GM12878 (cell line): ENCODE results near the gene PRELID2. TPM values are rescaled to one million over a fixed set of nuclear protein-coding genes. Genes with fewer than 3 reads are reported as not detected.

Source experiments
- ATAC-seq: fragments of 200-7000 bp; cut with Tn5 transposase; 3 replicates; pipeline ENCODE4 v1.9.1; 2020; ENCODE audit warnings: mild to moderate bottlenecking, moderate library complexity
- BruUV-seq: library from RNA; stranded (reverse); fragments of 400-500 nt; replicated peaks from 2 replicates; lab custom pipeline; 2021; lab: Mats Ljungman, UMichigan
- CTCF ChIA-PET: fragments of 300-600 bp; sonication (Branson Sonifier 250); formaldehyde crosslinking; extraction: SDS; loops from one replicate; lab custom pipeline; 2021; ENCODE audit warnings: inconsistent platforms; lab: Yijun Ruan, JAX
- POLR2A ChIA-PET: fragments of 350-600 bp; formaldehyde crosslinking; extraction: SDS; loops from one replicate; lab custom pipeline; 2021; ENCODE audit warnings: inconsistent platforms; lab: Charles Lee
- RAD21 ChIA-PET: fragments of 300-600 bp; sonication (Branson Sonifier 250); formaldehyde crosslinking; loops from one replicate; lab custom pipeline; 2023; ENCODE audit warnings: antibody characterized with exemption; ENCODE audit not compliant: unreplicated experiment; lab: Charles Lee
- SMC1A ChIA-PET: fragments of 300-600 bp; sonication (Branson Sonifier 250); formaldehyde crosslinking; loops from one replicate; lab custom pipeline; 2023; ENCODE audit not compliant: unreplicated experiment, uncharacterized antibody; lab: Charles Lee
- DNase-seq: peaks from one replicate; pipeline ENCODE4 v3.0.0-alpha.2; 2011; ENCODE audit warnings: low read depth, low spot score
- FAIRE-seq: peaks from 3 replicates; lab custom pipeline; 2011; peaks lifted over from hg19 to GRCh38; lab: Jason Lieb, UNC
- H2AFZ ChIP-seq: 2 replicates; pipeline ENCODE4 v1.6.0; 2011; ENCODE audit warnings: low read depth, low read length, control low read depth; ENCODE audit not compliant: control insufficient read depth
- H3K27ac ChIP-seq: 2 replicates; pipeline ENCODE4 v1.5.1; 2011; ENCODE audit warnings: control low read depth; ENCODE audit not compliant: control insufficient read depth, insufficient read depth
- H3K27me3 ChIP-seq, 2 experiments: replicated peaks in 1 of 2; 2 replicates each; pipeline versions ENCODE4 v1.6.0 to v1.6.1; 2011; ENCODE audit warnings: low read length in 1 of 2; ENCODE audit not compliant: control insufficient read depth in 2 of 2, insufficient read depth in 2 of 2
- H3K36me3 ChIP-seq, 2 experiments: 2 replicates each; pipeline ENCODE4 v1.5.1; 2011; ENCODE audit warnings: low read length in 1 of 2; ENCODE audit not compliant: control insufficient read depth in 2 of 2, insufficient read depth in 2 of 2
- H3K4me1 ChIP-seq: 2 replicates; pipeline ENCODE4 v1.6.1; 2011; ENCODE audit warnings: mild to moderate bottlenecking, low read length, moderate library complexity, mixed read lengths; ENCODE audit not compliant: control insufficient read depth, insufficient read depth
- H3K4me2 ChIP-seq: 2 replicates; pipeline ENCODE4 v1.6.0; 2011; ENCODE audit warnings: control low read depth; ENCODE audit not compliant: control insufficient read depth, insufficient read depth
- H3K4me3 ChIP-seq: fragments of 200-600 bp; sonication (generic); 2 replicates; pipeline ENCODE4 v1.5.1; 2016
- H3K79me2 ChIP-seq: 2 replicates; pipeline ENCODE4 v1.6.0; 2011; ENCODE audit warnings: low read length; ENCODE audit not compliant: control insufficient read depth, insufficient read depth
- H3K9ac ChIP-seq: 2 replicates; pipeline ENCODE4 v1.8.0; 2011; ENCODE audit warnings: low read length, control low read depth, mixed read lengths; ENCODE audit not compliant: control insufficient read depth, insufficient read depth
- H3K9me3 ChIP-seq: replicated peaks from 3 replicates; pipeline ENCODE4 v1.5.1; 2011; ENCODE audit warnings: mild to moderate bottlenecking, low read length; ENCODE audit not compliant: control insufficient read depth, insufficient read depth
- H4K20me1 ChIP-seq: 2 replicates; pipeline ENCODE4 v1.6.0; 2011; ENCODE audit not compliant: control insufficient read depth, insufficient read depth
- ATF7 ChIP-seq: fragments of 450-650 bp; IDR thresholded peaks from 2 replicates; pipeline ENCODE4 v1.6.1; 2016; ENCODE audit warnings: low read depth, mild to moderate bottlenecking
- CBFB ChIP-seq: IDR thresholded peaks from 2 replicates; pipeline ENCODE4 v1.6.1; 2016; ENCODE audit warnings: antibody characterized with exemption, low read depth
- CHD4 ChIP-seq: fragments of 200-600 bp; sonication (generic); IDR thresholded peaks from 2 replicates; pipeline ENCODE4 v1.6.1; 2016; ENCODE audit warnings: mild to moderate bottlenecking
- ETV6 ChIP-seq, 2 experiments: fragments of 450-650 bp in 1 of 2; IDR thresholded peaks in 1 of 2; conservative IDR thresholded peaks in 1 of 2; 2 replicates each; pipeline ENCODE4 v1.6.1; 2014; ENCODE audit warnings: antibody characterized with exemption in 1 of 2, borderline replicate concordance in 1 of 2, low read depth in 1 of 2, mild to moderate bottlenecking in 1 of 2, moderate library complexity in 1 of 2
- SMAD1 ChIP-seq: fragments of 450-650 bp; IDR thresholded peaks from 2 replicates; pipeline ENCODE4 v1.6.1; 2018; ENCODE audit warnings: mild to moderate bottlenecking, low read depth; ENCODE audit not compliant: partially characterized antibody
- SRF ChIP-seq, 2 experiments: IDR thresholded peaks; 2 replicates each; pipeline ENCODE4 v1.6.1; 2011; ENCODE audit warnings: low read depth in 2 of 2, low read length in 2 of 2, mild to moderate bottlenecking in 1 of 2, moderate library complexity in 1 of 2
- YY1 ChIP-seq: IDR thresholded peaks from 2 replicates; pipeline ENCODE4 v1.6.1; 2011; ENCODE audit warnings: low read depth, mild to moderate bottlenecking, low read length
- ZBED1 ChIP-seq: IDR thresholded peaks from 2 replicates; pipeline ENCODE4 v1.6.1; 2016; ENCODE audit warnings: borderline replicate concordance
- ZBTB4 ChIP-seq: fragments of 450-650 bp; formaldehyde crosslinking; IDR thresholded peaks from 2 replicates; pipeline ENCODE4 v1.4.0; 2022; ENCODE audit warnings: mild to moderate bottlenecking, moderate library complexity
- ZSCAN29 ChIP-seq: fragments of 450-650 bp; IDR thresholded peaks from 2 replicates; pipeline ENCODE4 v1.6.1; 2017; ENCODE audit warnings: mild to moderate bottlenecking, moderate library complexity
- WGBS: methylation state at CpG from one replicate; pipeline ENCODE4 v1.1.6; 2016; ENCODE audit warnings: low lambda C conversion rate; ENCODE audit not compliant: insufficient replicate concordance, insufficient coverage; ENCODE audit errors: missing lambda C conversion rate; 5-methylcytosine and 5-hydroxymethylcytosine counted together
- in situ Hi-C: fragments of 300-500 bp; cut with MboI; formaldehyde crosslinking; loops from 9 replicates; pipeline ENCODE4 v1.14.3; 2018; ENCODE audit warnings: mixed read lengths
- intact Hi-C: fragments of 100-400 bp; cut with micrococcal nuclease; formaldehyde crosslinking; loops from one replicate; pipeline ENCODE4 v1.14.2; 2022; ENCODE audit not compliant: unreplicated experiment
- polyA plus RNA-seq, 11 experiments: library from polyadenylated mRNA; depleted of rRNA in 4 of 11; unstranded in 6 of 11; stranded (reverse) in 5 of 11; fragments of >200 nt; fragmentation: Nextera tagmentation in 4 of 11; fragmentation: Illumina TruSeq in 1 of 11; extraction: Ambion mirVana in 4 of 11; extraction: Trizol in 1 of 11; gene quantifications; 1 replicate in 1 of 11; 2 replicates in 10 of 11; pipeline versions ENCODE4 v1.2.1 to v1.2.3, GENCODE V29; 2011 to 2016; ENCODE audit warnings: inconsistent platforms in 2 of 11, missing spikeins in 2 of 11, low read depth in 1 of 11
- total RNA-seq, 4 experiments: library from RNA; depleted of rRNA in 3 of 4; stranded (reverse); fragments of >200 nt in 3 of 4; fragmentation: Illumina TruSeq in 1 of 4; extraction: Trizol in 1 of 4; gene quantifications; 2 replicates each; pipeline versions ENCODE4 v1.2.1 to v1.2.3, GENCODE V29; 2013 to 2021
- TF ChIP-seq, protein P1 (sequence below): IDR thresholded peaks from 2 replicates; pipeline ENCODE4 v1.6.1; 2011; ENCODE audit warnings: low read depth, mild to moderate bottlenecking, low read length, moderate library complexity, borderline replicate concordance; ENCODE audit errors: extremely low read depth
- TF ChIP-seq, protein P2 (sequence below): fragments of 450-650 bp; IDR thresholded peaks from 2 replicates; pipeline ENCODE4 v1.6.1; 2014; ENCODE audit warnings: mild to moderate bottlenecking
- TF ChIP-seq, protein P3 (sequence below): IDR thresholded peaks from 2 replicates; pipeline ENCODE4 v1.6.1; 2011; ENCODE audit warnings: mild to moderate bottlenecking, low read depth, low read length, moderate library complexity; ENCODE audit not compliant: insufficient replicate concordance
- TF ChIP-seq, protein P4 (sequence below): fragments of 450-650 bp; IDR thresholded peaks from 2 replicates; pipeline ENCODE4 v1.6.1; 2017; ENCODE audit warnings: antibody characterized with exemption, mild to moderate bottlenecking, moderate library complexity

PRELID2 gene
- total and polyA plus RNA-seq, 10 of the 15 experiments (the other 5 are each of a cell fraction or from before 2014, with no cell fraction given) = 0.07 to 0.31 (median 0.13) TPM; not detected in 5

DNA sequence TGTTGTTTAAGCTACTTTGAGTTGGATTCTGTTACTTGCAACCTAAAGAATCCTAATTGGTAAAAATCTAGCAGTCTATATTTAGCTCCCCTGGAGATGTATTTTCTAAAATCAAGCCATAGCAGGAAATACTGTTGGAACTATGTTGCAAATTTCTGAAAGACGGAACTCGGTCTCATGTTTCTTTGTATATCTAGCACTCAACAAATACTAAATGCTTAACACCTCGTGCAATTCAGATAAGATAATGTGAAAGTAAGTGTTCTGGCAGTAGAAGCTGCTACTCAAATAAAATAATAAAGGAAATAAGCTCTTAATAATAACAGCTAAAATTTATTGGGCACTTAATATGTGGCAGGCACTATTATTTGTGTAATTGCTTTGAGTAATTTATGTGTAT lies 10.9 kb upstream of the PRELID2 start:
- in situ Hi-C loops = no loop called here
- no peak overlapping the region for H2AFZ ChIP-seq
- POLR2A ChIA-PET = no interaction called here
- H3K27me3 ChIP-seq = no peaks in the 10 kb centered on the region
- H4K20me1 ChIP-seq = no peaks in the 10 kb centered on the region
- intact Hi-C loops = no loop called here
- no peaks in the 10 kb centered on the region for H3K36me3 ChIP-seq
- DNase-seq = no peak
- SMC1A ChIA-PET = no interaction called here
- RAD21 ChIA-PET = no interaction called here
- TF ChIP-seq CHD4 = no peak
- no peak for TF ChIP-seq YY1
- TF ChIP-seq SMAD1 = no peak
- no peak for TF ChIP-seq ETV6 (conservative IDR thresholded peaks at IDR 0.05 in 1 of 2, IDR thresholded peaks at IDR 0.05 in 1 of 2; ENCODE audit: borderline replicate concordance in 1 of 2, low read depth in 1 of 2)
- TF ChIP-seq ZSCAN29 = no peak
- no peak for TF ChIP-seq ZBED1
- TF ChIP-seq, protein P1, sequence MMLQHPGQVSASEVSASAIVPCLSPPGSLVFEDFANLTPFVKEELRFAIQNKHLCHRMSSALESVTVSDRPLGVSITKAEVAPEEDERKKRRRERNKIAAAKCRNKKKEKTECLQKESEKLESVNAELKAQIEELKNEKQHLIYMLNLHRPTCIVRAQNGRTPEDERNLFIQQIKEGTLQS = no peak
- TF ChIP-seq, protein P2, sequence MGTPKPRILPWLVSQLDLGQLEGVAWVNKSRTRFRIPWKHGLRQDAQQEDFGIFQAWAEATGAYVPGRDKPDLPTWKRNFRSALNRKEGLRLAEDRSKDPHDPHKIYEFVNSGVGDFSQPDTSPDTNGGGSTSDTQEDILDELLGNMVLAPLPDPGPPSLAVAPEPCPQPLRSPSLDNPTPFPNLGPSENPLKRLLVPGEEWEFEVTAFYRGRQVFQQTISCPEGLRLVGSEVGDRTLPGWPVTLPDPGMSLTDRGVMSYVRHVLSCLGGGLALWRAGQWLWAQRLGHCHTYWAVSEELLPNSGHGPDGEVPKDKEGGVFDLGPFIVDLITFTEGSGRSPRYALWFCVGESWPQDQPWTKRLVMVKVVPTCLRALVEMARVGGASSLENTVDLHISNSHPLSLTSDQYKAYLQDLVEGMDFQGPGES = no peak
- TF ChIP-seq, protein P3, sequence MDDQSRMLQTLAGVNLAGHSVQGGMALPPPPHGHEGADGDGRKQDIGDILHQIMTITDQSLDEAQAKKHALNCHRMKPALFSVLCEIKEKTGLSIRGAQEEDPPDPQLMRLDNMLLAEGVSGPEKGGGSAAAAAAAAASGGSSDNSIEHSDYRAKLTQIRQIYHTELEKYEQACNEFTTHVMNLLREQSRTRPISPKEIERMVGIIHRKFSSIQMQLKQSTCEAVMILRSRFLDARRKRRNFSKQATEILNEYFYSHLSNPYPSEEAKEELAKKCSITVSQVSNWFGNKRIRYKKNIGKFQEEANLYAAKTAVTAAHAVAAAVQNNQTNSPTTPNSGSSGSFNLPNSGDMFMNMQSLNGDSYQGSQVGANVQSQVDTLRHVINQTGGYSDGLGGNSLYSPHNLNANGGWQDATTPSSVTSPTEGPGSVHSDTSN = no peak
- TF ChIP-seq CBFB = no peak
- TF ChIP-seq, protein P4, sequence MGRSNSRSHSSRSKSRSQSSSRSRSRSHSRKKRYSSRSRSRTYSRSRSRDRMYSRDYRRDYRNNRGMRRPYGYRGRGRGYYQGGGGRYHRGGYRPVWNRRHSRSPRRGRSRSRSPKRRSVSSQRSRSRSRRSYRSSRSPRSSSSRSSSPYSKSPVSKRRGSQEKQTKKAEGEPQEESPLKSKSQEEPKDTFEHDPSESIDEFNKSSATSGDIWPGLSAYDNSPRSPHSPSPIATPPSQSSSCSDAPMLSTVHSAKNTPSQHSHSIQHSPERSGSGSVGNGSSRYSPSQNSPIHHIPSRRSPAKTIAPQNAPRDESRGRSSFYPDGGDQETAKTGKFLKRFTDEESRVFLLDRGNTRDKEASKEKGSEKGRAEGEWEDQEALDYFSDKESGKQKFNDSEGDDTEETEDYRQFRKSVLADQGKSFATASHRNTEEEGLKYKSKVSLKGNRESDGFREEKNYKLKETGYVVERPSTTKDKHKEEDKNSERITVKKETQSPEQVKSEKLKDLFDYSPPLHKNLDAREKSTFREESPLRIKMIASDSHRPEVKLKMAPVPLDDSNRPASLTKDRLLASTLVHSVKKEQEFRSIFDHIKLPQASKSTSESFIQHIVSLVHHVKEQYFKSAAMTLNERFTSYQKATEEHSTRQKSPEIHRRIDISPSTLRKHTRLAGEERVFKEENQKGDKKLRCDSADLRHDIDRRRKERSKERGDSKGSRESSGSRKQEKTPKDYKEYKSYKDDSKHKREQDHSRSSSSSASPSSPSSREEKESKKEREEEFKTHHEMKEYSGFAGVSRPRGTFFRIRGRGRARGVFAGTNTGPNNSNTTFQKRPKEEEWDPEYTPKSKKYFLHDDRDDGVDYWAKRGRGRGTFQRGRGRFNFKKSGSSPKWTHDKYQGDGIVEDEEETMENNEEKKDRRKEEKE = no peak
- no peak for TF ChIP-seq ZBTB4 (CRISPR knock-in tag)
- TF ChIP-seq SRF (IDR thresholded peaks at IDR 0.05; ENCODE audit: low read depth in 2 of 2, low read length in 2 of 2) = no peak
- no peak for TF ChIP-seq ATF7
- H3K4me2 ChIP-seq = no peak overlapping the region
- no peaks in the 10 kb centered on the region for H3K9me3 ChIP-seq
- H3K4me3 ChIP-seq = no peak overlapping the region
- H3K27ac ChIP-seq = no peak overlapping the region
- no peaks in the 10 kb centered on the region for H3K79me2 ChIP-seq
- BruUV-seq = no TSS peak
- 30% methylated on average over 3 of the region's 3 CpGs for WGBS
- no peak for FAIRE-seq
- no peak for ATAC-seq
- H3K9ac ChIP-seq = no peak overlapping the region
- CTCF ChIA-PET = interaction anchor here (1.2 kb wide), 1 partner anchor 582 kb away, joined by 3 read pairs; no protein-coding TSS in a partner anchor
- no peaks in the 10 kb centered on the region for H3K4me1 ChIP-seq
